ENCODE measurements around the gene ATPAF2. TPM values are rescaled to one million over a fixed set of nuclear protein-coding genes. Genes with fewer than 3 reads are reported as not detected.
A peak's percentile ranks its signal among the peaks of the same experiment; 100 is the strongest.

Gene ATPAF2
- total and polyA plus RNA-seq, 10 of the 15 experiments (the other 5 are each of a cell fraction or from before 2014, with no cell fraction given) = 6.5 to 33.0 (median 26.5) TPM

DNA sequence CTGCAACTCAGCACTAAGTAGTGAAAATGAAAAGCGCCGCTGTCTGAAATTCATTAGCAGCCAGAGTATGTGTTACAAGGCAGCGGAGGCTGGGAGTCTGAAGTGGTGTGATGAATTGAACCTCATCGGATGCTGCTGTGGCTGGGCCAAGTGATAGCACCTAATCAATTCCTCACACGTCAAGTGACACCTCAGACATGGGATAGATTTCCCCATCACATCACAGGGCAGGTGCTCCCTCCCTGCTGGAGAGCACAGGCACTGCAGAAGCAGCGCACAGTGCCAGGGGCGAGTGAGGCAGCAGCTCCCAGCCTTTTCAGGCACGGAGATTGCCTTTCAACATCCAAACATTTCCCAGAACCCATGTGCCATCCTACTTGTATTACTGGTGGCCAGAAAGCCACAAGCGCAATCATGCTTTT lies 34.1 kb downstream of the ATPAF2 start:
- Histone ChIP-seq H3K27me3 (replicated peaks in 1 of 2; ENCODE audit: control insufficient read depth in 2 of 2, insufficient read depth in 2 of 2, low read length in 1 of 2) (no peaks in the 10 kb centered on the region), H3K4me1 (ENCODE audit: control insufficient read depth, insufficient read depth, low read length) (no peaks in the 10 kb centered on the region), H3K4me2 (ENCODE audit: control insufficient read depth, insufficient read depth) (no peak overlapping the region), H3K9me3 (replicated peaks; ENCODE audit: control insufficient read depth, insufficient read depth, low read length) (no peaks in the 10 kb centered on the region), H4K20me1 (ENCODE audit: control insufficient read depth, insufficient read depth) (no peaks in the 10 kb centered on the region), H3K79me2 (ENCODE audit: control insufficient read depth, insufficient read depth, low read length) (no peaks in the 10 kb centered on the region), H3K36me3 (ENCODE audit: control insufficient read depth in 2 of 2, insufficient read depth in 2 of 2, low read length in 1 of 2) (peaks cover 0 to 3% of the 10 kb centered on the region in 2 experiments; a peak in 1 of 4 replicates), H3K4me3 (no peak overlapping the region), H2AFZ (ENCODE audit: control insufficient read depth, low read depth, low read length) (no peak overlapping the region), H3K27ac (ENCODE audit: control insufficient read depth, insufficient read depth) (no peak overlapping the region), H3K9ac (ENCODE audit: control insufficient read depth, insufficient read depth, low read length) (no peak overlapping the region)
- ChIA-PET CTCF (interaction anchor here (2.3 kb wide), 1 partner anchor 20 kb away, joined by 6 read pairs; no protein-coding TSS in a partner anchor), POLR2A (no interaction called here), RAD21 (ENCODE audit: unreplicated experiment) (no interaction called here), SMC1A (ENCODE audit: uncharacterized antibody, unreplicated experiment) (no interaction called here)
- FAIRE-seq (no peak), DNase-seq (ENCODE audit: low read depth, low spot score) (no peak), ATAC-seq (no peak; the same call in 2 of the 3 replicates)
- no TSS peak for BruUV-seq (replicated peaks)
- no peak for TF ChIP-seq TARDBP (IDR thresholded peaks at IDR 0.05; ENCODE audit: borderline replicate concordance)
- no peak for TF ChIP-seq FOXM1 (IDR thresholded peaks at IDR 0.05; ENCODE audit: low read depth, low read length)
- TF ChIP-seq CHD4 (IDR thresholded peaks at IDR 0.05) = no peak
- no peak for TF ChIP-seq MTA3 (IDR thresholded peaks at IDR 0.05; ENCODE audit: borderline replicate concordance, low read length)
- TF ChIP-seq ZNF274 (IDR thresholded peaks at IDR 0.05; ENCODE audit: insufficient read depth, insufficient read length) = no peak
- TF ChIP-seq BCL11A (IDR thresholded peaks at IDR 0.05; ENCODE audit: low read depth, low read length) = no peak
- TF ChIP-seq, protein P1, sequence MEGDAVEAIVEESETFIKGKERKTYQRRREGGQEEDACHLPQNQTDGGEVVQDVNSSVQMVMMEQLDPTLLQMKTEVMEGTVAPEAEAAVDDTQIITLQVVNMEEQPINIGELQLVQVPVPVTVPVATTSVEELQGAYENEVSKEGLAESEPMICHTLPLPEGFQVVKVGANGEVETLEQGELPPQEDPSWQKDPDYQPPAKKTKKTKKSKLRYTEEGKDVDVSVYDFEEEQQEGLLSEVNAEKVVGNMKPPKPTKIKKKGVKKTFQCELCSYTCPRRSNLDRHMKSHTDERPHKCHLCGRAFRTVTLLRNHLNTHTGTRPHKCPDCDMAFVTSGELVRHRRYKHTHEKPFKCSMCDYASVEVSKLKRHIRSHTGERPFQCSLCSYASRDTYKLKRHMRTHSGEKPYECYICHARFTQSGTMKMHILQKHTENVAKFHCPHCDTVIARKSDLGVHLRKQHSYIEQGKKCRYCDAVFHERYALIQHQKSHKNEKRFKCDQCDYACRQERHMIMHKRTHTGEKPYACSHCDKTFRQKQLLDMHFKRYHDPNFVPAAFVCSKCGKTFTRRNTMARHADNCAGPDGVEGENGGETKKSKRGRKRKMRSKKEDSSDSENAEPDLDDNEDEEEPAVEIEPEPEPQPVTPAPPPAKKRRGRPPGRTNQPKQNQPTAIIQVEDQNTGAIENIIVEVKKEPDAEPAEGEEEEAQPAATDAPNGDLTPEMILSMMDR (IDR thresholded peaks at IDR 0.05 in 2 of 3, conservative IDR thresholded peaks at IDR 0.05 in 1 of 3; ENCODE audit: control insufficient read depth in 2 of 3, extremely low read depth in 1 of 3, insufficient read depth in 1 of 3, low read depth in 3 of 3, low read length in 3 of 3) = 0 out of 6 replicates have a peak, but pooled peaks of 1 of the 3 experiments have one; percentile 9
- no peak for TF ChIP-seq HDAC6 (IDR thresholded peaks at IDR 0.05; ENCODE audit: unreplicated experiment)
- in situ Hi-C loops (cut with MboI) = no loop called here
- WGBS (ENCODE audit: insufficient coverage, insufficient replicate concordance, low lambda C conversion rate, missing lambda C conversion rate) = 91% methylated on average over 9 of the region's 9 CpGs
- intact Hi-C loops (cut with micrococcal nuclease; ENCODE audit: unreplicated experiment) = loop anchor here (10.0 kb wide), 1 partner anchor 670 kb away; no protein-coding TSS in a partner anchor
